GM18517 (cell line): ENCODE measurements around the gene ZNF853.
"Not testable (repeated sequence)": the region's sequence is repeated elsewhere in the genome, so short reads cannot be mapped to it uniquely, and the experiment has no call there.

Experiments used
- ATAC-seq: cut with Tn5 transposase; IDR thresholded peaks from one replicate; pipeline ENCODE4 v1.9.1; 2021; ENCODE audit warnings: mild to moderate bottlenecking, moderate library complexity; ENCODE audit not compliant: unreplicated experiment

The ZNF853 gene

DNA sequence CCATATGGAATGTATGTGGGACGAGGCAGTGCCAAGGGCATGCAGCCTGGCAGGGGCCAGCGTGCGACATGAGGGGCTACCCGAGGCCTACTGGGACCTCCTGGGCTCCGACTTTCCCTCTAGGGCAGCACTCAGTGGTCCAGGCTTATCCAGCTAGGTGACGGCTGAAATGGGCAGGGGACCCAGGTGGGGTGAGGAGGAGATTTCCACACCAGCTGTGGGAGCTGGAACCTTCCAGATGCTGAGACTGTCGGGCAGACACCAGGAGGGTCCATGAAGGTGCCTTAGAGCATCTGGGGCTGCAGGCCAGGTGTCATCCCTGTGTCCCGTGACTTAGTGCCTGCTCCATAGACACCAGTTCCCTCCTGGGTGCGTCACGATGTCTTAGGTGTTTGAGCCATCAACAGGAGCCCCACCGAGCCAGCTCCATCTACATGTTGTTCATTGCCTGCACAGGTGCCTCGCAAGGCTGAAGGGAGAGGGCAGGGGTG, 35.2 kb downstream of the ZNF853 start:
- no peak for ATAC-seq

DNA sequence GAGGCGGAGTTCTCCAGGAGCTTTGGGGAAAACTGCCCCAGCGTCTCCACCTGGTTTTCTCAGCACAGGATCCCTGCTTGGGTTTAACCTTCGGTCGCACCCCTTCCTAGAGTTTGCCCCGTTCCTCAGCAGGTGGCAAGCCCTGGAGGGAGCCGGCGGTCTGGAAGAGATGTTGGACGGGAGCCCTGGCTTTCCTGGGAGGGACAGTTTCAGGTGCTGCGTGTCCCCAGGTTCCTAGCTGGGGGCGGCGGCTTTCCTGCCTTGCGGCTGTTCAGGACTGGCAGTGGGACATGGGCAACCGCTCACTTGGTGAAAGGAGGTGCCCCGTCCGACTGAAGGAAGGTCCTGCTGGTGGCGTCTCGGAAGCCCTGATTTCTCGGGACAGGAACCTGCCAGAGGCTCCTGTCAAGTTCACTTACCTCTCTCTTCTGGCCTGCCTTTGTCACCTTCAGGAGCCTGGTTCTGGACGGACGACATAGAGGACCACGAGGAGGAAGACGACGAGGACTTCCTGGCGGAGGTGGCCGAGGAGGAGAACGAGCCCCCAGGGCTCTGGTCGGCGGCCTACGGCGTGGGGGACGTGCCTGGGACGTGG, 36.5 kb downstream of the ZNF853 start:
- ATAC-seq = no peak

DNA sequence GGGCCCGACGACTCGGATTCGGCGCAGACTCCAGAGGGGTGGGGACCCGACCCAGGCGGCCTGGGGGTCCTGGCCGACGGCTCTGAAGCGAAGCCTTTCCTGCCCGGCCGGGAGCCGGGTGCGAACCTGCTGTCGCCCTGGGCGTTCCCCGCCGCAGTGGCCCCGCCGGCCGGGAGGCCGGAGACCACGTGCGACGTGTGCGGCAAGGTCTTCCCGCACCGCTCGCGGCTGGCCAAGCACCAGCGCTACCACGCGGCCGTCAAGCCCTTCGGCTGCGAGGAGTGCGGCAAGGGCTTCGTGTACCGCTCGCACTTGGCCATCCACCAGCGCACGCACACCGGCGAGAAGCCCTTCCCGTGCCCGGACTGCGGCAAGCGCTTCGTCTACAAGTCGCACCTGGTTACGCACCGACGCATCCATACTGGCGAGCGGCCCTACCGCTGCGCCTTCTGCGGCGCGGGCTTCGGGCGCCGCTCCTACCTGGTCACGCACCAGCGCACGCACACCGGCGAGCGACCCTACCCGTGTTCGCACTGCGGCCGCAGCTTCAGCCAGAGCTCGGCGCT, 37.1 kb downstream of the ZNF853 start:
- no peak for ATAC-seq

DNA sequence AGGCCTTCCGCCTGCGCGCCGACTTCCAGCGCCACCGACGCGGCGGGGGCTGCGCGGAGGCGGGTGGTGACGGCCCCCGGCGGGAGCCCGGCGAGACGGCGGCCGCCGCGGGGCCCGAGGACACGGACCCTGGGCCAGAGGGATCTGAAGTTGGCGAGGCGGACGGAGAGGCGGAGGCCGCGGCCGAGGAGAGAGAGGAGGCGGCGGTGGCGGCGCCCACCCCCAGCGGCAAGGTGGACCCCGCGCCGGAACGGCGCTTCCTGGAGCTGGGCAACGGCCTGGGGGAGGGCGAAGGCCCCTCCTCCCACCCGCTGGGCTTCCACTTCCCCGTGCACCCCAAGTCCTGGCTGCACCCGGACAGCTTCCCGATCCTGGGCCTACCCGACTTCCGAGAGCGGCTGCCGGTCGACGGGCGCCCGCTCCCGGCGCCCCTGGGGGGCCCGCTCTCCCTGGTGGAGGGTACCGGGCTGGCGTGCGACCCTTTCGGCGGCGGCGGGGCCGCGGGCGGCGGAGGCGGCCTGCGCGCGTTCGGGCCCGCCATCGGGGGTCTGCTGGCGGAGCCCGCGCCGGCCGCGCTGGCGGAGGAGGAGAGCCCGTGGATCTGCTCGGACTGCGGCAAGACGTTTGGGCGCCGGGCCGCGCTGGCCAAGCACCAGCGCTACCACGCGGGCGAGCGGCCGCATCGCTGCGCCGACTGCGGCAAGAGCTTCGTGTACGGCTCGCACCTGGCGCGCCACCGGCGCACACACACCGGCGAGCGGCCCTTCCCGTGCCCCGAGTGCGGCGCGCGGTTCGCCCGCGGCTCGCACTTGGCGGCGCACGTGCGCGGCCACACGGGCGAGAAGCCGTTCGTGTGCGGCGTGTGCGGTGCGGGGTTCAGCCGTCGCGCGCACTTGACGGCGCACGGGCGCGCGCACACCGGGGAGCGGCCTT, 37.9 kb downstream of the ZNF853 start:
- ATAC-seq = no peak

DNA sequence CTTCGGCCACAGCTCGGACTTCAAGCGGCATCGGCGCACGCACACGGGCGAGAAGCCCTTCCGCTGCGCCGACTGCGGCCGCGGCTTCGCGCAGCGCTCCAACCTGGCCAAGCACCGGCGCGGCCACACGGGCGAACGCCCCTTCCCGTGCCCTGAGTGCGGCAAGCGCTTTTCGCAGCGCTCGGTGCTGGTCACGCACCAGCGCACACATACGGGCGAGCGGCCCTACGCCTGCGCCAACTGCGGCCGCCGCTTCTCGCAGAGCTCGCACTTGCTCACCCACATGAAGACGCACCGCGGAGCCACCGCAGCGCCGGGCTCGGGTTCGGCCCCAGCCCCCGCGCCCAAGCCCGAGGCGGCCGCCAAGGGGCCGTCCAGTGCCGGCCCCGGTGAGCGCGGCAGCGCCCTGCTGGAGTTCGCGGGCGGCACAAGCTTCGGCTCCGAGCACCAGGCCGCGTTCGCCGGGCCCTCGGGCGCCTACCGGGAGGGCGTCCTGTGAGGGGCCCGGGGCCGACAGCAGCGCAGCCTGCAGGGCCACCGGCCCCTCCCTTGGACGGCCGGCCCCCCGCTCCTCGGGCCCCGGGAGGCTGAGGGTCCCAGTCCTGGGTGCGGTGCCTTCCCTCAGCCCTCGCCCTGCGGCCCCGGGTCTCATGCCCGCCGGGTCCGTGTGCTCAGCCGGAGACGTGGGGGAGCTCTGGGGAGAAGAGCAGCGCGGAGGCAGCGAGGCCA, 38.9 kb downstream of the ZNF853 start:
- ATAC-seq = no peak

DNA sequence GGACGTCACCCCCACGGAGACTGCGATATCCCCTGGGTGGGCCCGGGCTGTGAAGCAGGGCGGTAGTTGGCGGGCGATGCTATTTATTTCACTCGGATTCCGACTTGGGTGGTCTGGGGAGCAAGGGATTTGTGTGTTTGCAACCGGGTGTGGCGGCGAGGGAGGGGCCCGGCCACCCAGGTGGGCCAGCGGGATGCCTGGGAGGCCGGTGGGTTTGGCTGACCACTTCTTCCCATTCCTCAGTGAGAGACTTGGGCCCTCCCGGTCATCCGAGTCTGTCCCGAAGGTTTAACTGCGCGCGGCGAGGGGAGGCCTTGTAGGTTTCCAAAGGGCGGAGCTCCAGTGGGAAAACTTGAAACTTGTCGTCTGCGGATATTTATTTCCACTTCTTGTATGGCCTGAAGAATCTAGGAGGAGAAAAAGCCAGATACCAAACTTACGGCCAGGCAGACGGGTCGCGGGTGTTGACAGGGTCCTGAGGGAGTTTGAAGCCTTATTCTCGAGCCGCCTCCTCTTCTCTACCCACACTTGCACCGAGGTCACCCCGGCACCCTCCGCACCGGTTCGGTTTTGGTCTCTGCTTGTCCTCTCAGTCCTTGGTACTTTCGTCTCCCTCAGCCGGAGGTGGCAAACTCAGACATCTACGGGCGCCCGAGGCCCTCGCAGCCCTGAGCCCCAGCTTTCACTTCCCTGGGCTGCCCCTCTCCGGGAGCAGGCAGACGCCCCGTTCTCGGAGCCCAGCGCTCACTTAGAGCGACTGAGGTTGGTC, 39.6 kb downstream of the ZNF853 start:
- no peak for ATAC-seq

DNA sequence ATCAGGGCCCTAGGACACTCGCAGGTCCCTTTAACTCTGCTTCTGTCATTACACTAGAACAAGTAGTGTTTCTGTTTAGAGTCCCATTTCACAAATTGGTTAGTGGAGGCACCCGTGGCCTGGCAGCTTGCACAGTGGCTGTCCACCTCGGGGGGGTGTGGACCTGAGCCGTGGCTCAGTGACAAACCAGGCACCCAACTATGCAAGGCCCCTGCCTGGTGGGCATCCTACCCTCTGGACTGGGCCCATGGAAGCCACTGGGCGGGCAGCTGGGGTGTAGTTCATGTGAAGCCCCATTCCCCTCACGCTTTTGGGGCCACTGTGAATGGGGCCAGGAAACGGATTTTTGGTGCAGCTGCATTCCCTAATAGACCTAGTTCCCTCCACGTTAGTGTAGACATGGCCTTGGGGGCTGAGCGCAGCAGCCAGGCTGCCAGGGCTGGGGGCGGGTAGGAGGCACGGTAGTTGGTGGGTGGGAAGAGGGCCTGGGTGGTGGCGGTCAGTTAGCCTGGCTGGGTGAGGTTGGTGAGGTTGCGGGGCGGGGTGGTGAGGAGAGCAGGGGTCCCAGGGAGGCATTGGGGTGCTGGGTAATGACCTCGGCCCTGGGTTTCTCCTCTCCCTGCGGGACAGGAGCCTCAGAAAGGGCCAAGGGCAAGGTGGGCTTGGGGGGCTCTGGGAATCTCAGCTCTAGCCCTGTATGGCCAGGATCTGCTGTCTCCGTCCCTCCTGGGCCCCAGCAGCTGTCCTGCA, 40.4 kb downstream of the ZNF853 start:
- no peak for ATAC-seq

DNA sequence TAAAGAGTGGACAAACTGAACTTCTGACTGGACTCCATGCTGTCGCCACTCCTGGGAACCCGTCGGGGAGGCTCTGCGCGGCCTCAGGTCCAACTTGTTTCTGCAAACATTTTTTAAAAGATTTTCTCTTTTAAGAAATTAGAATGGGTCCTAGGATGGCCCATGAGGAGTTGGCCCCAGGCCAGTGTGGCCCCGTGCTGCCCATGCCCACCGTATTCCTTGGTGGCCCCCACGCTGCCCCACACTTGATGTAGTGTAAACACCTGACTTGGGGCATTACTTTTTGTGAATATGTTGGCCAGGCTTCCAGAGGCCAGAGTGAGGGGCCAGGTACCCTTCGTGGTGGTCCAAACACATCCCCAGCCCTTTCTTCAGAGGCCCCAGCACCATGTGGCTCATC, 41.0 kb downstream of the ZNF853 start:
- ATAC-seq = no peak

DNA sequence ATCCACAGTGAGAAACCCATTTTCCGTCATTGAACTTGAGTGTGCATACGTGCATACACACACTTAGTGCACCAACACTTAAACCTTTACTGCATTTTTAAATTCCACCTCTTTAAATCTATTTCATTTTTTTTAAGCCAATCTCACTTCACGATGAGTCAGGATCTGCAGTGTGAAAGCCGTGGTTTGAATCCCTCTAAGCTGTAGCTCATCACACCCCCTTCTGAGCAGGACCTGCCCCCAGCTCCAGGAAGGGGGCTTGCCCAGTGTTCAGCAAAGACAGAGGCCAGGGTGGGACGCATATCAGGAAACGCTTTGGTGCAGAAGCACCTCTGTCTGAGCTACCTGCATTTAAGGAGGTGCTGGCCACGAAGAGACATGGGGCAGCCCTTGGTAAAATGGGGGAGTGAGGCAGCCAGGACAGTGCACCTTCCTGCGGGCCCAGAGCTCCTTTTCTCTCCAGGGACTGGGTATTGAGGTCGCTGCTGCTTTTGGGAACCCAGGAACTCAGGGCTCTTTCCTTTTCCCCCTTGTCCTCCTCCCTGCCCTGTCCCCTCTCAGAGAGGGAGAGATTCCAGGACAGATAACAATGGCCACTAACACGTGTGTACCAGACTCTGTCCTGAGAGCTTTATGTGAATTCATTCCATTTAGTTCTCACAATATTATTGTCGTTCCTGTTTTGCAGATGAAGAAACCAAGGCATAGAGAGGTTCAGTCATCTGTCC, 43.4 kb downstream of the ZNF853 start:
- no peak for ATAC-seq

DNA sequence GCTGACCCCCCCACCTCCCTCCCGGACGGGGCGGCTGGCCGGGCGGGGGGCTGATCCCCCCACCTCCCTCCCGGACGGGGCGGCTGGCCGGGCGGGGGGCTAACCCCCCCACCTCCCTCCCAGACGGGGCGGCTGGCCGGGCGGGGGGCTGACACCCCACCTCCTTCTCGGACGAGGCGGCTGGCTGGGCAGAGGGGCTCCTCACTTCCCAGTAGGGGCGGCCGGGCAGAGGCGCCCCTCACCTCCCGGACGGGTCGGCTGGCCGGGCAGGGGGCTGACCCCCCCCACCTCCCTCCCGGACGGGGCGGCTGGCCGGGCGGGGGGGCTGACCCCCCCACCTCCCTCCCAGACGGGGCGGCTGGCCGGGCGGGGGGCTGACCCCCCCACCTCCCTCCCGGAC, 55.4 kb downstream of the ZNF853 start:
- ATAC-seq = not testable (repeated sequence)
